ENCODE measurements around the gene GHRHR.

The GHRHR gene

GRCh38 chr7:30985756-30986155, 22.0 kb downstream of the GHRHR start:
- no peak for DNase-seq (ENCODE audit: low read depth)

GRCh38 chr7:30986331-30986730, 22.6 kb downstream of the GHRHR start:
- DNase-seq (ENCODE audit: low read depth), result no peak

GRCh38 chr7:30986738-30987137, 23.0 kb downstream of the GHRHR start:
- no peak for DNase-seq (ENCODE audit: low read depth)

- DNase-seq (ENCODE audit: low read depth), result no peak
Measured at GRCh38 chr7:30987178-30987577, 23.4 kb downstream of the GHRHR start.

GRCh38 chr7:30987936-30988335, 24.2 kb downstream of the GHRHR start:
- DNase-seq (ENCODE audit: low read depth), result no peak

- no peak for DNase-seq (ENCODE audit: low read depth)
Measured at GRCh38 chr7:30988351-30989005, 24.7 kb downstream of the GHRHR start.

- no peak for DNase-seq (ENCODE audit: low read depth)
Measured at GRCh38 chr7:30989008-30989823, 25.5 kb downstream of the GHRHR start.

- no peak for DNase-seq (ENCODE audit: low read depth)
Measured at GRCh38 chr7:30989824-30990672, 26.3 kb downstream of the GHRHR start.

- no peak for DNase-seq (ENCODE audit: low read depth)
Measured at GRCh38 chr7:30990673-30991170, 27.0 kb downstream of the GHRHR start.

- DNase-seq (ENCODE audit: low read depth), result no peak
Measured at GRCh38 chr7:30992414-30992813, 28.7 kb downstream of the GHRHR start.

- no peak for DNase-seq (ENCODE audit: low read depth)
Measured at GRCh38 chr7:30994206-30995100, 30.7 kb downstream of the GHRHR start.

- no peak for DNase-seq (ENCODE audit: low read depth)
Measured at GRCh38 chr7:30995536-30995935, 31.8 kb downstream of the GHRHR start.

- no peak for DNase-seq (ENCODE audit: low read depth)
Measured at GRCh38 chr7:30996256-30996655, 32.5 kb downstream of the GHRHR start.

GRCh38 chr7:30996883-30997282, 33.1 kb downstream of the GHRHR start:
- no peak for DNase-seq (ENCODE audit: low read depth)

GRCh38 chr7:30997316-30997715, 33.6 kb downstream of the GHRHR start:
- DNase-seq (ENCODE audit: low read depth), result no peak

- DNase-seq (ENCODE audit: low read depth), result no peak
Measured at GRCh38 chr7:30998180-30998579, 34.4 kb downstream of the GHRHR start.

GRCh38 chr7:31000161-31000693, 36.5 kb downstream of the GHRHR start:
- DNase-seq (ENCODE audit: low read depth), result no peak

- no peak for DNase-seq (ENCODE audit: low read depth)
Measured at GRCh38 chr7:31000779-31001178, 37.0 kb downstream of the GHRHR start.

GRCh38 chr7:31002256-31002655, 38.5 kb downstream of the GHRHR start:
- no peak for DNase-seq (ENCODE audit: low read depth)

GRCh38 chr7:31003097-31003496, 39.3 kb downstream of the GHRHR start:
- DNase-seq (ENCODE audit: low read depth), result no peak

- DNase-seq (ENCODE audit: low read depth), result no peak
Measured at GRCh38 chr7:31003721-31004120, 40.0 kb downstream of the GHRHR start.
